H54 (cell line): Measurements from ENCODE around the gene ZDHHC5.
A peak's percentile ranks its signal among the peaks of the same experiment; 100 is the strongest.
"Not testable (repeated sequence)": the region's sequence is repeated elsewhere in the genome, so short reads cannot be mapped to it uniquely, and the experiment has no call there.

Source experiments
- DNase-seq: peaks from one replicate; pipeline ENCODE4 v3.0.0; 2011; ENCODE audit warnings: low spot score, mixed read lengths; ENCODE audit not compliant: insufficient read length
- FAIRE-seq: peaks from 3 replicates; lab custom pipeline; 2011; peaks lifted over from hg19 to GRCh38; lab: Jason Lieb, UNC
- POLR2A ChIP-seq: IDR thresholded peaks from 2 replicates; pipeline ENCODE4 v1.6.1; 2011; ENCODE audit warnings: low read depth, mild to moderate bottlenecking, low read length

The ZDHHC5 gene

DNA sequence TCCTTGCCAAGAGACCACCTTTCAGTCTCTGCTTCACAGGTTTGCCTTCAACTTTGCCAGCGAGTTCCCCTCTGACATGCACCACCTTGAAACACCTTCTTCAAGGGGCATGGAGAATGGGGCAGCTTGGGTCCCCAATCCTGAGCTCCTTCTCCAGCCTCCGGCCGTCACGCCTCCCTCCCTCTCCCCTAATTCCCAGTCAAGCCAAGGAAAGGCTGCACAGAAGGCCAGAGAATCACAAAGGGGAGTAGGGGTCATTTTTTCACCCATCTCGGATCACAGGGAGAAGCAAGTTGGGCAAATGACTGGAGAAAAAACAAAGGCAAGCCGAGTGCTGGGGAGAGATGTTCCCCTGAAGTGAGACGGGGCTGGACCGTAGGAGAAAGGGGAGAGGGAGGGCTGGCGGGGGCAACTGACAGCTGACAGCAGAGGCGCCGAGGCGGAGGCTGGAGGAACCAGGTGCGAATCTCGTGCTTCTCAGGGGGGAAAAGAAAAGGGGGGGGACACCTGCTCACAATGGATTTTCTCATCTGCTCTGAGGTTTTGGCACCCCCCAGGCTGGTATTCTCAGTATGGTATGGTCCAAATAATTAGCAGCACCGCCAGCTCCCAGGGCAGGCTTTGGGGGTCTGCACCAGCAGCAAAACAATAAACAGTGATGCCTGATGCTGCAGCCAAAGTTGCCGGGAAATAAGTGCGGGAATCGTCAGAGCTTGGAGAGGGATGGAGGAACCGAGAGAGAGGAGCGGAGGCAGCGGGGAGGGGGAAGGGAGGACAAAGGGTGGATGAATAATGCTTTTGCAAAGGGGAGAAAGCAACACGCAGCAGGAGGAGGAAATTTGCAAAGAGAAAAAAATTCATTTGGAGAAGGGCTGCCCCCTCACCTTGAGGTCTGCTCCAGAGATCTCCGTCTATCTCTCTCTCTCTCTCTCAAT is 18.8 kb upstream of the ZDHHC5 start:
- no peak for FAIRE-seq
- peak; percentile 7 for TF ChIP-seq POLR2A
- no peak for DNase-seq

- peak; percentile 46 for TF ChIP-seq POLR2A
- FAIRE-seq, result no peak
- DNase-seq, result peak; percentile 64
Measured at GRCh38 chr11:57649826-57650738, 17.8 kb upstream of the ZDHHC5 start, which contains the start of gene YPEL4. TSS of gene YPEL4 (minus strand) at chr11:57649912. CDS start at chr11:57647107, 2,805 bp downstream.

GRCh38 chr11:57650739-57651090 is 17.2 kb upstream of the ZDHHC5 start:
- no peak for TF ChIP-seq POLR2A
- FAIRE-seq, result no peak
- DNase-seq, result no peak

- no peak for FAIRE-seq
Measured at GRCh38 chr11:57651408-57651807, 16.5 kb upstream of the ZDHHC5 start.

GRCh38 chr11:57652230-57652629 is 15.7 kb upstream of the ZDHHC5 start:
- FAIRE-seq, DNase-seq: not testable (repeated sequence)

More at GRCh38 chr11:57651408-57651807, 16.5 kb upstream of the ZDHHC5 start:
- no peak for DNase-seq
- no peak for TF ChIP-seq POLR2A

DNA sequence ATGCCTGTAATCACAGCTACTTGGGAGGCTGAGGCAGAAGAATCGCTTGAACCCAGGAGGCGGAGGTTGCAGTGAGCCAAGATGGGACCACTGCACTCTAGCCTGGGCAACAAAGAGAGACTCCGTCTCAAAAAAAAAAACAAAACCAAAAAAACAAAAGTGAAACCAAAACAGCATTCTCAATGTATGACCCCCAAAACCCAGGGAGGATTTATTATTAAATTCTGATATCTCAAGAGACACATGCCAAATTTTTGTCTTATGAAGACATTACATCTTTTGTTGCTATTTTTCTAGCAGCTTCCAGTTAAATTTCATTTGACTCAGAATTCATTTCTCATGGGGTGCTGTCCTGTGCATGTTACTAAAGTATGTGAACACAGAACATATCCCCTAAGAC is 15.3 kb upstream of the ZDHHC5 start:
- no peak for TF ChIP-seq POLR2A
- no peak for DNase-seq
- FAIRE-seq, result no peak

DNA sequence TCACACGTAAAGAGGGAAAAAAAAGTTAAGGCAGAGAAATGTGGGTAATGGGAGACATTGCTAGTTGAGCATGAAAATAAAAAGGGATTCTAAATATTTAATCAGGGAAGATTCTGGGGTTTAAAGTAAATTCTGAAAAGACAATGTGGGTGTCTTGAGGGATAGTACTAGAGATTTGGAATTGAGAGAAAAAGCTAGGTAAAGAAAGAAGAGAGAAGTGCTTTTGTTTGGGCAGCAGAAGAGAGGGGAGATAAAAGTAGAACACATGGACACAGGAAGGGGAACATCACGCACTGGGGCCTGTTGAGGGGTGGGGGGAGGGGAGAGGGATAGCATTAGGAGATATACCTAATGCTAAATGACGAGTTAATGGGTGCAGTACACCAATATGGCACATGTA is 14.8 kb upstream of the ZDHHC5 start:
- no peak for TF ChIP-seq POLR2A
- FAIRE-seq (no peak), DNase-seq (no peak)

GRCh38 chr11:57656885-57657193 is 11.1 kb upstream of the ZDHHC5 start:
- no peak for FAIRE-seq
- no peak for DNase-seq
- no peak for TF ChIP-seq POLR2A

DNA sequence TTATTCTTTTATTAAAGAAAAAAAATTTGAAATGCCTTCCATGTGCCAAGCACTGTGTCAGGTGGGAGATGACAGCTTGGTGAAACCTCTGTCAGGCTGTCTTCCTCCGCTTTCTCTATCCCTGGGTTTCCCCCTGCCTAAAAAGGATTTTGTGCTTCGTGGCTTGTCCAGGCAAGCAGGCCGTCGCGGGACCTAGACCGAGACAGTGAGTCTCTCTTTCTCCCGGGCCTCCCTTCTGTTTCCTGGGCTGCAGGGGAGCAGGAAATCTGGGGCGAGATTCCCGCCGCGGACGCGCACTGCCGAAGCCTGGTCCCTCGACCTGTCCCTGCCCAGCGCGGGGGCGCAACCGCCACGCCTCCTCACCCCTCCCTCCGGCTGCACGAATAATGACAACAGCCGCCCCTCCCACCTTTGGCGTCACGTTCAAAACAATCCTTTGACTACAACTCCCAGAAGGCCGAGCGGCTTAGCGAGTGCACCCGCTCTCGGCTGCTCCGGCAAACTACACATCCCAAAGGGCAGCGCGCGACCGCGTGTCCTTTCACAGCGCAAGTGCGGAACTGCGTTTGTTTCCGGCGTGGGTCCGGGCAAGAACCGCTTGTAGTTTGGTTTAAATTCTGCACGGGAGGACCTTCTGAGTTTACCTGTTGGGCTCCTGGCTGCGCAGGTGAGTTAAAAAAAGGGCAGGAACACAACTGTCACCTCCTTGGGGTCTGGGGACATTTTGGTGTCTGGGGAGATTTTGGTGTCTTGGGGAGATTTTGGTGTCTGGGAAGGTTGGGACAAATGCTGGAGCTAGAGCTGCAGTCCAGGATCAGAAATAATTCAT is 10.5 kb upstream of the ZDHHC5 start, which contains the start of gene CLP1:
Gene CLP1, plus strand, starts transcription at position 569 of the 829 bp plus-strand sequence. CDS start 1,715 bp downstream, outside the sequence.
- FAIRE-seq, result peak; percentile 78
- peak; percentile 90 for DNase-seq
- TF ChIP-seq POLR2A, result peak; percentile 88

DNA sequence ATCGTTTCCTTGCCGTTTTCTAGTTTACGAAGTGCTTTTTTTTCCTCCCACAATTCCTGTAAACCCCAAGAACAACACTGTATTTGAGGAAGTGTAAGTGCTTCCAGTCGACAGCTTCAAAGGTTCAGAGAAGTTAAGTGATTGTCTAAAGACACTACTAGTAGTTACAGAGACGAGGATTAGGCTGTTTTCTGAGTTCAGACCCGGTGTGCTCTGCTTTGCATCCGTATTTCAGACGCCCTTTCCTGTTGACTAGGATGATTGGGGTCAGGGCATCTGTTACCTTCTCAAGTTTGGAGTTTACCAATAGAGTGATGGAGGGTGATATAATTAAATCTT is 9.9 kb upstream of the ZDHHC5 start:
- no peak for FAIRE-seq
- TF ChIP-seq POLR2A, result no peak
- no peak for DNase-seq

GRCh38 chr11:57659669-57660068 is 8.2 kb upstream of the ZDHHC5 start:
- FAIRE-seq (no peak), DNase-seq (no peak)

GRCh38 chr11:57662893-57663292 is 5.0 kb upstream of the ZDHHC5 start:
- DNase-seq (no peak), FAIRE-seq (no peak)
- no peak for TF ChIP-seq POLR2A

More at GRCh38 chr11:57659669-57660068, 8.2 kb upstream of the ZDHHC5 start:
- no peak for TF ChIP-seq POLR2A

- DNase-seq (no peak), FAIRE-seq (no peak)
- no peak for TF ChIP-seq POLR2A
Measured at GRCh38 chr11:57663975-57664374, 3.9 kb upstream of the ZDHHC5 start.
